Measurements from ENCODE around the gene HDAC7. TPM values are rescaled to one million over a fixed set of nuclear protein-coding genes. Genes with fewer than 3 reads are reported as not detected.
A peak's percentile ranks its signal among the peaks of the same experiment; 100 is the strongest.

HDAC7 gene
- total and polyA plus RNA-seq, 7 experiments from 2014 or later, result 16.7 to 194 (median 153) TPM

- intact Hi-C loops (cut with micrococcal nuclease), result no loop called here
- Mint-ChIP-seq H3K36me3 (no peaks in the 10 kb centered on the region), H3K27ac (peak overlapping the region in 1 of 9 donors; percentile 22), H3K4me1 (peaks cover 0 to 21% (median 5%) of the 10 kb centered on the region in 7 donors), H3K27me3 (peaks cover 0 to 4% (median 0%) of the 10 kb centered on the region in 5 donors), H3K9me3 (no peaks in the 10 kb centered on the region), H3K4me3 (no peak overlapping the region)
- ATAC-seq, result no peak
- DNase-seq, result no peak
- POLR2A ChIA-PET, result interaction anchor here (1.1 kb wide), 1 partner anchor 14 kb away, joined by 3 read pairs; no protein-coding TSS in a partner anchor
- Histone ChIP-seq H3K27ac (ENCODE audit: low read depth, low read length) (no peak overlapping the region), H3K36me3 (ENCODE audit: control insufficient read depth in 2 of 3, insufficient read depth in 3 of 3, low read length in 3 of 3) (no peaks in the 10 kb centered on the region), H3K4me1 (ENCODE audit: control insufficient read depth in 2 of 2, insufficient read depth in 2 of 2, low read length in 2 of 2) (no peaks in the 10 kb centered on the region), H3K27me3 (ENCODE audit: control insufficient read depth in 2 of 2, insufficient read depth in 2 of 2, low read length in 2 of 2) (no peaks in the 10 kb centered on the region), H3K4me3 (ENCODE audit: low read length) (no peak overlapping the region), H3K9me3 (ENCODE audit: control insufficient read depth in 2 of 3, low read length in 3 of 3) (no peaks in the 10 kb centered on the region)
- CTCF ChIA-PET, result interaction anchor here (1.7 kb wide), 1 partner anchor 10 kb away, joined by 8 read pairs; no protein-coding TSS in a partner anchor
Observed at GRCh38 chr12:47752552-47752951, 67.2 kb downstream of the HDAC7 start.

GRCh38 chr12:47752121-47752520 is 67.6 kb downstream of the HDAC7 start:
- Histone ChIP-seq H3K27ac (ENCODE audit: low read depth, low read length) (no peak overlapping the region), H3K4me1 (ENCODE audit: control insufficient read depth in 2 of 2, insufficient read depth in 2 of 2, low read length in 2 of 2) (no peaks in the 10 kb centered on the region), H3K9me3 (ENCODE audit: control insufficient read depth in 2 of 3, low read length in 3 of 3) (no peaks in the 10 kb centered on the region), H3K4me3 (ENCODE audit: low read length) (no peak overlapping the region), H3K27me3 (ENCODE audit: control insufficient read depth in 2 of 2, insufficient read depth in 2 of 2, low read length in 2 of 2) (no peaks in the 10 kb centered on the region), H3K36me3 (ENCODE audit: control insufficient read depth in 2 of 3, insufficient read depth in 3 of 3, low read length in 3 of 3) (no peaks in the 10 kb centered on the region)
- Mint-ChIP-seq H3K27me3 (peaks cover 0 to 4% (median 0%) of the 10 kb centered on the region in 5 donors), H3K4me3 (no peak overlapping the region), H3K36me3 (no peaks in the 10 kb centered on the region), H3K9me3 (no peaks in the 10 kb centered on the region), H3K4me1 (peaks cover 0 to 21% (median under 1%) of the 10 kb centered on the region in 7 donors), H3K27ac (no peak overlapping the region)
- DNase-seq (no peak), ATAC-seq (no peak)
- ChIA-PET POLR2A (interaction anchor here (1.1 kb wide), 1 partner anchor 14 kb away, joined by 3 read pairs; no protein-coding TSS in a partner anchor), CTCF (interaction anchor here (1.7 kb wide), 1 partner anchor 9 kb away, joined by 8 read pairs; no protein-coding TSS in a partner anchor)
- intact Hi-C loops (cut with micrococcal nuclease), result no loop called here

- H3K27me3 ChIP-seq (ENCODE audit: control insufficient read depth in 2 of 2, insufficient read depth in 2 of 2, low read length in 2 of 2), result no peaks in the 10 kb centered on the region
- H3K27ac ChIP-seq (ENCODE audit: low read depth, low read length), result no peak overlapping the region
- H3K9me3 ChIP-seq (ENCODE audit: control insufficient read depth in 2 of 3, low read length in 3 of 3), result no peaks in the 10 kb centered on the region
- intact Hi-C loops (cut with micrococcal nuclease), result no loop called here
- ChIA-PET POLR2A (no interaction called here), CTCF (interaction anchor here (1.7 kb wide), 1 partner anchor 9 kb away, joined by 8 read pairs; no protein-coding TSS in a partner anchor)
- H3K4me3 ChIP-seq (ENCODE audit: low read length), result no peak overlapping the region
- Mint-ChIP-seq H3K4me1 (peaks cover 0 to 20% (median 0%) of the 10 kb centered on the region in 7 donors), H3K36me3 (no peaks in the 10 kb centered on the region), H3K27me3 (peaks cover 0 to 4% (median 0%) of the 10 kb centered on the region in 5 donors), H3K27ac (no peak overlapping the region), H3K4me3 (no peak overlapping the region), H3K9me3 (no peaks in the 10 kb centered on the region)
- no peaks in the 10 kb centered on the region for H3K4me1 ChIP-seq (ENCODE audit: control insufficient read depth in 2 of 2, insufficient read depth in 2 of 2, low read length in 2 of 2)
- ATAC-seq, result no peak
- no peak for DNase-seq
- no peaks in the 10 kb centered on the region for H3K36me3 ChIP-seq (ENCODE audit: control insufficient read depth in 2 of 3, insufficient read depth in 3 of 3, low read length in 3 of 3)
Observed at GRCh38 chr12:47751561-47751960, 68.1 kb downstream of the HDAC7 start.

GRCh38 chr12:47750916-47751470 is 68.7 kb downstream of the HDAC7 start:
- no peak overlapping the region for H3K27ac Mint-ChIP-seq
- no peak overlapping the region for H3K4me3 ChIP-seq (ENCODE audit: low read length)
- ChIA-PET CTCF (no interaction called here), POLR2A (no interaction called here)
- H3K9me3 ChIP-seq (ENCODE audit: control insufficient read depth in 2 of 3, low read length in 3 of 3), result no peaks in the 10 kb centered on the region
- intact Hi-C loops (cut with micrococcal nuclease), result no loop called here
- DNase-seq (no peak), ATAC-seq (no peak)
- H3K9me3 Mint-ChIP-seq, result no peaks in the 10 kb centered on the region
- H3K27me3 Mint-ChIP-seq, result peaks cover 0 to 4% (median 0%) of the 10 kb centered on the region in 5 donors
- H3K4me1 Mint-ChIP-seq, result peaks cover 0 to 14% (median 0%) of the 10 kb centered on the region in 7 donors
- H3K36me3 Mint-ChIP-seq, result no peaks in the 10 kb centered on the region
- no peak overlapping the region for H3K27ac ChIP-seq (ENCODE audit: low read depth, low read length)
- H3K4me3 Mint-ChIP-seq, result no peak overlapping the region
- no peaks in the 10 kb centered on the region for H3K36me3 ChIP-seq (ENCODE audit: control insufficient read depth in 2 of 3, insufficient read depth in 3 of 3, low read length in 3 of 3)
- no peaks in the 10 kb centered on the region for H3K4me1 ChIP-seq (ENCODE audit: control insufficient read depth in 2 of 2, insufficient read depth in 2 of 2, low read length in 2 of 2)
- no peaks in the 10 kb centered on the region for H3K27me3 ChIP-seq (ENCODE audit: control insufficient read depth in 2 of 2, insufficient read depth in 2 of 2, low read length in 2 of 2)

- H3K36me3 ChIP-seq (ENCODE audit: control insufficient read depth in 2 of 3, insufficient read depth in 3 of 3, low read length in 3 of 3), result no peaks in the 10 kb centered on the region
- Mint-ChIP-seq H3K27me3 (peaks cover 0 to 9% (median 0%) of the 10 kb centered on the region in 5 donors), H3K9me3 (no peaks in the 10 kb centered on the region), H3K27ac (no peak overlapping the region), H3K36me3 (no peaks in the 10 kb centered on the region), H3K4me1 (peaks cover 0 to 8% (median 0%) of the 10 kb centered on the region in 7 donors), H3K4me3 (no peak overlapping the region)
- POLR2A ChIA-PET, result no interaction called here
- H3K27me3 ChIP-seq (ENCODE audit: control insufficient read depth in 2 of 2, insufficient read depth in 2 of 2, low read length in 2 of 2), result no peaks in the 10 kb centered on the region
- DNase-seq (no peak), ATAC-seq (peak; percentile 59)
- intact Hi-C loops (cut with micrococcal nuclease), result no loop called here
- no peak overlapping the region for H3K4me3 ChIP-seq (ENCODE audit: low read length)
- H3K27ac ChIP-seq (ENCODE audit: low read depth, low read length), result no peak overlapping the region
- CTCF ChIA-PET, result no interaction called here
- H3K9me3 ChIP-seq (ENCODE audit: control insufficient read depth in 2 of 3, low read length in 3 of 3), result no peaks in the 10 kb centered on the region
- H3K4me1 ChIP-seq (ENCODE audit: control insufficient read depth in 2 of 2, insufficient read depth in 2 of 2, low read length in 2 of 2), result no peaks in the 10 kb centered on the region
Observed at GRCh38 chr12:47750229-47750798, 69.4 kb downstream of the HDAC7 start.

GRCh38 chr12:47748899-47749298 is 70.8 kb downstream of the HDAC7 start:
- H3K4me3 ChIP-seq (ENCODE audit: low read length), result no peak overlapping the region
- POLR2A ChIA-PET, result no interaction called here
- H3K36me3 ChIP-seq (ENCODE audit: control insufficient read depth in 2 of 3, insufficient read depth in 3 of 3, low read length in 3 of 3), result no peaks in the 10 kb centered on the region
- peak overlapping the region in 2 of 9 donors; percentile 65 to 78 for H3K27ac Mint-ChIP-seq
- peaks cover 0 to 4% (median 0%) of the 10 kb centered on the region in 11 donors for H3K9me3 Mint-ChIP-seq
- no peaks in the 10 kb centered on the region for H3K36me3 Mint-ChIP-seq
- peaks cover 0 to 17% (median 0%) of the 10 kb centered on the region in 5 donors for H3K27me3 Mint-ChIP-seq
- H3K9me3 ChIP-seq (ENCODE audit: control insufficient read depth in 2 of 3, low read length in 3 of 3), result no peaks in the 10 kb centered on the region
- CTCF ChIA-PET, result interaction anchor here (0.8 to 10.3 kb wide), 2 partner anchors 17 to 89 kb away, joined by 3 to 330 read pairs; no protein-coding TSS in a partner anchor
- DNase-seq (no peak), ATAC-seq (no peak)
- H3K4me1 Mint-ChIP-seq, result peaks cover 0 to 6% (median 3%) of the 10 kb centered on the region in 7 donors
- H3K4me1 ChIP-seq (ENCODE audit: control insufficient read depth in 2 of 2, insufficient read depth in 2 of 2, low read length in 2 of 2), result no peaks in the 10 kb centered on the region
- H3K27ac ChIP-seq (ENCODE audit: low read depth, low read length), result no peak overlapping the region
- no peak overlapping the region for H3K4me3 Mint-ChIP-seq
- intact Hi-C loops (cut with micrococcal nuclease), result no loop called here
- H3K27me3 ChIP-seq (ENCODE audit: control insufficient read depth in 2 of 2, insufficient read depth in 2 of 2, low read length in 2 of 2), result no peaks in the 10 kb centered on the region

GRCh38 chr12:47748507-47748828 is 71.2 kb downstream of the HDAC7 start:
- DNase-seq, result no peak
- no peaks in the 10 kb centered on the region for H3K36me3 ChIP-seq (ENCODE audit: control insufficient read depth in 2 of 3, insufficient read depth in 3 of 3, low read length in 3 of 3)
- intact Hi-C loops (cut with micrococcal nuclease), result no loop called here
- H3K4me3 ChIP-seq (ENCODE audit: low read length), result no peak overlapping the region
- H3K9me3 ChIP-seq (ENCODE audit: control insufficient read depth in 2 of 3, low read length in 3 of 3), result no peaks in the 10 kb centered on the region
- no peaks in the 10 kb centered on the region for H3K27me3 ChIP-seq (ENCODE audit: control insufficient read depth in 2 of 2, insufficient read depth in 2 of 2, low read length in 2 of 2)
- no peak overlapping the region for H3K27ac Mint-ChIP-seq
- H3K9me3 Mint-ChIP-seq, result peaks cover 0 to 4% (median 0%) of the 10 kb centered on the region in 11 donors
- H3K4me1 Mint-ChIP-seq, result peaks cover 0 to 9% (median 5%) of the 10 kb centered on the region in 7 donors
- no peak for ATAC-seq
- H3K27me3 Mint-ChIP-seq, result peaks cover 0 to 18% (median 0%) of the 10 kb centered on the region in 5 donors
- no peak overlapping the region for H3K27ac ChIP-seq (ENCODE audit: low read depth, low read length)
- ChIA-PET CTCF (interaction anchor here (10.3 kb wide), 1 partner anchor 89 kb away, joined by 330 read pairs; no protein-coding TSS in a partner anchor), POLR2A (no interaction called here)
- H3K4me1 ChIP-seq (ENCODE audit: control insufficient read depth in 2 of 2, insufficient read depth in 2 of 2, low read length in 2 of 2), result no peaks in the 10 kb centered on the region
- H3K4me3 Mint-ChIP-seq, result no peak overlapping the region
- H3K36me3 Mint-ChIP-seq, result no peaks in the 10 kb centered on the region

Measured in naive thymus-derived CD4-positive, alpha-beta T cell (primary cell).